ENCODE measurements around the gene STARD3.

Gene STARD3

DNA sequence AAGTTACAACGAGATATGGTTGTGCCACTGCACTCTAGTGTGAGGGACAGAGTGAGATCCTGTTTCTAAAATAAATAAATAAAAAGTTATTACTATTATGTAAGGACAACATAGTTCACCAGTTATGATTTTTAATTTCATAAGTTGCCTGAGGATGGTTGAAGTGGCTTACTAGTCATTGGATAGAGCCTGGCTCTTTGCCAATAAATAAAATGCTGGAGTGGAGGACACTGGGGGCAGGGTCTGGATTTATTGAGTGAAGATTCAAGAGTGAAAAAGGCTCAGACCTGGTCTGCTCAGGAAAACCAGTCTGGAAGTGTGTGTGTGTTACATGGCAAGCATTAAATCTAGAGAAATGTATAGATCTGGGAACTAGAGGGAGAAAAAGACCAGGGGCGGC, 2.1 kb downstream of the STARD3 start:
- DNase-seq (ENCODE audit: low read depth): no peak

DNA sequence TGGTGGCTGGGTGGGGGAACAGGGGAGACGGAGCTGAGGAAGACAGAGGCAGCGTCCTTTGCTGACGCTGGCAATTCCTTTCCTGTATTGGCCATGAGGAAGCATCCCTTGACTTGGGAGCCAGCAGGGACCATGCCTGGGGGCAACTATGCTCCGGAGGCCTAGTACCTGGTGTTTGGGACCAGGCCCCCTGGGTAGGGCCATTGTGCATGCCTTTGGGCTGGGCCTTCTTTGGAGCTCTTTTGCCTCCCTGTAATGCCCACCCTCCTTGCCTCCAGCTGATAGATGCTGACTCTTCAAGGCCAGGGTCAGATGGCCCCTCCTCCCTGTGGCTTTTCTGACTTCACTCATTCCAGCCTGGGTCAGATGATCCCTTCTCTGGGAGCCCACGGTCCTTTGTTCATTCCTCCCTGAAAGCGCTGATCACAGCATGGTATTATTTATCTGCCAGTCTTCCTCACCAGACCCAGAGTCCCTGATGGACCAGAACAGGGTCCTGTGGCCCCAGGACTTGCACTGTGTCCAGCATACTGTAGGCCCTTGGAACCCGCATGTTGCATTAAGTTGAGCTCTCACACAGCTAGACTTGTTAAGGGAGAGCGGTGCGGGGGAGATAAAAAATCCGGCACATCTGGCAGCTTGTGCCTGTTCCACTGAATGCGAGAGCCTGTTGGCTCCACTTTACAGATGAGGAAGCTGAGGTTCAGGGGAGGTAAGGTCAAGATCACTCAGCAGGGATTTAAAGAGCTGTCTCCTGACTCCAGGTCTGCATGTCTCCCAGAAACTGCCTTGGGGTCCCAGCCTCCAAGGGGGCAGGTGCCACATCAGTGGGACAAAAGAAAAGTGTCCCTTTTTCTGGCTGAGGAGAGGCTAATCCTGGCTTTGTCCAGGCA, 2.9 kb downstream of the STARD3 start:
- no peak for DNase-seq (ENCODE audit: low read depth)

DNA sequence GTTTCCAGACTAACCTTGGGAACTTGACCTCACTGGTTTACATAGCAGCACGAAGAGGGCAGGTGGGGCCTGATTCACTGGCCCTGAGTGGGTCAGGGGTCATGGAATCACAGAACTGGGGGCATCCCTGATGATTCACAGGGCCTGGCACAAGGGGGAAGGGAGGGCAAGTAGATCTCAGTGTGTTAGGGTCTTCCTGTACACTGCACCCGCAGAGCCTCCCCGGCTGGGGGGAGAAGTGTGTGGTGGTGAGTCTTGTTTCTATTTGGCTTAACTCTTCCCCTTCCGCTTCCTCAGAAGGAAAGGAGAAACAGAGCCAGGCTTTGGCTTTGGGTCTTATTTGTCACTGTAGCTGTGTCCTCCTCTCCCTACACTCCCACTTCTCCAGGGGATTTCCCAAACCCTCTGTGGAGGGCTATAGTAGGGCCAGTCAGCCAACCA, 3.7 kb downstream of the STARD3 start:
- DNase-seq (ENCODE audit: low read depth): no peak

DNA sequence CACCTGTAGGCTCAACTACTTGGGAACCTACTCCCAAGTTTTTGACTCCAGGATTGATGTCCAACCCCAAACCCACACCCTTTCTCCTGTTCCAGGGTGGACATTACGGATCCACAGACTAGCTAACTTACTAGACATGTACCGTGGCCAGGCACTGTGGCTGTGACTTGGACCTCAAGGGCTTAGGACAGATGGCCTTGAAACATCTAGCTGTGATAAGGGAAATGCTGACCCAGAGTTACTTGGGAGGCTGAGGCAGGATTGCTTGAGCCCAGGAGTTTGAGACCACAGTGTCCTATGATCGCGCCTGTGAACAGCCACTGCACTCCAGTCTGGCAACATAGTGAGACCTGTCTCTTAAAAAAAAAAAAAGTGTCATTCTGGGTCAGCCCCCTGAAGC, 4.2 kb downstream of the STARD3 start:
- no peak for DNase-seq (ENCODE audit: low read depth)

DNA sequence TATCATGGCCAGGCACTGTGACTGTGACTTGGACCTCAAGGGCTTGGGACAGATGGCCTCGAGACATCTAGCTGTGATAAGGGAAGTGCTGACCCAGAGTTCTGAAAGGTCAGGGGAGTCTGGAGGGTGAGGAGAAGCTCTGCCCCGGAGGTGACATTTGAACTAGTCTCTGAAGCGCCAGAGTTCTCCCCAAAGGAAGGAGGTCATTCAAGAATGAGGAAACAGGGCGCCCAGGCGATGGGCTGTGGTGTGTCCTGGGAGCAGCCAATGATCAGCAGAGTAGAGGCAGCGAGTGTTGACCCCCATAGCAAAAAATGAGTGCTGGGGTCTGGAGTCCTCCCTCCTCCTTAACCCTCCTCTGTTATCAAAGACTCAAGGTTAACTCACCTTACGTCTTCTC, 4.9 kb downstream of the STARD3 start:
- DNase-seq (ENCODE audit: low read depth): no peak

DNA sequence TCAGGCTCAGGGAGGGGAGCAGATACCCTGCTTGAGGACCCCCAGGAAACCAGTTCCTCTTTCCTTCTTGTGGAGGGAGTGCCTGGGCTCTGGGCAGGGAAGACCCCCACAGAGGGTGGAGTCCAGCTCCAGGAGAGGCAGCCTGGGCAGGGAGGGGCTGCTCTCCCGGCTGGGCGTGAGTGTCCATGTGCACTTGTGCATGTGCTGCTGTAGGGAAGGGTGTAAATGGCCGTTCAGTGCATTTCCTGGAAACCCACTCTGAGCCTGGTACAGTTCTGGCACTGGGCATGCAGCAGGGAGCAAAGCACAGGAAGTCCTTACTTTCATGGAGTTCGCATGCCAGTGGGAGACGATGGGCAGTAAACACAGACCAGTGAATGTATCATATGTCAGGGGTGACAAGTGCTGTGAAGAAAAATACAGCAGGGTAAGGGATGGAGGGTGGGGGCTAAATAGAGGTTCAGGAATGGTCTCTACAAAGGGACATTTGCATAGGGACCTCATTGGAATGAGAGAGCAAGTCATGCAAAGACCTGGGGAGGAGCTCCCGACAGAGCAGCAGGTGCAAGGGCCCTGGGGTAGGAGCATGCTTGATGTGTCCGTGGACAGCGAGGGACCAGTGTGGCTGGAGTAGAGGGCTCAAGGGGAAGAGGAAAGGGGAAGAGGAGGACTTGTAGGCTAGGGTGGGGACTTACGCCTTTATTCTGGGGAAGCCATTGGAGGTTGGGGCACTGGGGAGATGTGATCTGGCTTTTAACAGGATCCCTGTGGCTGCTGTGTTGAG, 5.5 kb downstream of the STARD3 start:
- no peak for DNase-seq (ENCODE audit: low read depth)

DNA sequence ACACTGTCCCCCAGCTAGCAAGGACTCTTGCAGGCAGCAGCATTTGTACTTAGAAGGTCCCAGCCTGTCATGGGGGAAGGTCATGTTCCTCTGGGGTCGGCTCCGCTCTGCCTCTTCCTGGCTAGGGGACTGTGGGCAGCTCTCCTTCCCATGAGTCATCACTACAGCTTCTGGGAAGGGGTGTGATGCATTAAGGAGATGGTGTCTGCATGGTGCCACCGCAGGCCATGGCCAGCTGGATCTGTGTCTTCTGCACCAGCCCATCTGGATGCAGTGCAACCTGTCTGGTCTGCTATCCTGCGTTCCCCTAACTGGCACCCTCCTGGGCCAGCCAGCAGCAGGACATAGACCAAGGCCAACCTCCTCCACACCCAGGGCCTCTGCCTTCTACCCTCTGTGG, 6.3 kb downstream of the STARD3 start:
- DNase-seq (ENCODE audit: low read depth): no peak

DNA sequence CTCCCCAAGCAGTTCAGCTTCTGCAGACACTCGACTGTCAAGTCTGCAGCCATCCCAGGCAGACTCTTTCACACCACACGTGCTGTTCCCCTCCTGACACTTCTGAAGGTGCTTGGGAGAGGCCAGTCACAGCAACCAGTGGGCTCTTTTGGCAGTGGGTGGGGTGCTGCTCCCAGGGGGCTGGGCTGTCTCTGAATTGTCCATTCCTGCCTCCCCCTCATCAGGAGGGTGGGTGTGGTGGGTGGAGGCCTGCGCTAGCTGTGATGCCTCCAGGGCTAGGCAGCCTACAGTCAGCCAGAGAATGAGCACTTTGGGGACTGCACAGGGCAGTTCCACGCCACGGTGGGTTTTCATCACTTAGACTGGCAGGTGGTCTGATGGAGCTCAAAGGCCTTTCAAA, 10.3 kb downstream of the STARD3 start:
- no peak for DNase-seq (ENCODE audit: low read depth)

DNA sequence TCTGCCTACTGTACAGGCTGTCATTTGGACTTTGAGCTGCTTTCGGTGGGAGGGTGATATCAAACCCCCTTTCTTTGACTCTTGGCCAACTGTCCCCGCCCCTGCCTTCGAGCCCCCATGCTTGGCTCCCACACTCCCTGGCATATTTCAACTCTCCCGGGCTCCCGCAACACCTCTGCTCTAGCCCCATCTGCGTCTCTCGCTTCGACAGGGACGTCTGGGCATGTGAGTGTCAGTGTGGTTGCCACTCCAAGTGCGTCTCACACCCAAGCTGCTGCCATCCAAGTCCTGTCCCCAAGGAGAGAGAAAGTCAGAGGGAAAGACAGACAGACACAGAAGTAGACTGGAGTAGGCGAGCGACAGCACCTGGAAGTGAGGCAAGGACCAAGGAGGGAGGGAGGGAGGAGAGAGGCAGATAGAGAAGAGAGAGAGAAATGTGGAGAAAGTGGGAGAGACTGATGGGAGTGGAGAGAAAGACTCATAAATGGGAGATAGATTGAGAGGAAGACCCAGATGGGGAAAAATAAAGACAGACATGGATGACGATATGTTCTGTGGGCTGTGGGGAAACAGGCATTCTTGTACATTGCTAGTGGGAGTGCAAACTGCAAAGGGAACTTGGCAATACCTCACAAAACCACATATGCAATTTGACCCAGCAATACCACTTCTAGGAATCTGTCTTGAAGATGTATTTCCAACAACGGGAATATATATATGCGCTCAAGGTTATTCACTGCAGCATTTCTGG, 11.8 kb downstream of the STARD3 start:
- DNase-seq (ENCODE audit: low read depth): peak; percentile 33

DNA sequence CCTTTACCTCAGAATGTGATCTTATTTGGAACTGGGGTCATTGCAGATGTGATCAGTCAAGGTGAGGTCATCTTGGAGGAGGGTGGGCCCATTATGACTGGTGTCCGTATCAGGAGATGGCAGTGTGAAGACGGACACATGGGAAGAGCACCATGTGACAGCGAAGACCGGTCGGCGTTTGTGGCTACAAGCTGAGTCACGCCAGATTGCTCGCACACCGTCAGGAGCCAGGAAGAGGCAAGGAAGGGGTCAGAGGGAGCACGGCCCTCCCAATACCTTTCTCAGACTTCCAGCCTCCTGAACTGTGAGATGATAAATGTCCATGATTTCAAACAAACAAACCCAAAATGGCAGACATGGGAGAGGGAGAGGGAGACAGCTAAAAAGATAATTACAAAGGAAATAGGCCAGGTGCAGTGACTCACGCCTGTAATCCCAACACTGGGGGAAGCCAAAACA, 13.2 kb downstream of the STARD3 start:
- DNase-seq (ENCODE audit: low read depth): no peak

DNA sequence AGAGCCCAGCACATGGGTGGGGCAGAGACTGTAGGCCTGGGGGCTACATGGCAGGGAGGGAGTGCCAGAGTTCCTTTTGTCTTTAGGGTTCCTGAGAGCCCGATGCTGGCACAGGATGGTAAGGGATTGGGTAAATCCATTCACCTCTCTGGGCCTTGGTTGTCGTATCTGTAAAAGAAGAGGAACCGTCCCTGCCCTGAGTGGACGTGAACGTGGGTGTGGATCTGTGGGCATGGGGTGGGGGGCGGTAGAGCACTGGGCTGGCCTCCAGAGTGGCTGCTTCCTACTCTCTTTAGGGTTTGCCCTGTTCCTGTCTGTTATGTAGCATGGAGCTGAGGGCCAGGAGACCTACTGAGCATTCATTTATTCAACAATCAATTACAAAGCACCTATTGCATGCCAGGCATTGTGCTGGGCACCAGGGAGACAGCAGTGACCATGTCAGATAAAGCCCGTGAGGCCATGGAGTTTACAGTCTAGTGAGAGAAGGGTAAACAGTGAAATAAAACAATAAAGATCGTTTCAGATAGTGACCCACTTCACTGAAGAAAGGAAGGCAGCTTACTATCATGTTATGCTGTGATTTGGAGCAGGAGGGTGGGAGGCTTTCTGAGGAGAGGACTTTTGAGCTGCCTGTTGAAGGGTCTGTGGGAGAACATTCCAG, 15.1 kb downstream of the STARD3 start:
- DNase-seq (ENCODE audit: low read depth): no peak

DNA sequence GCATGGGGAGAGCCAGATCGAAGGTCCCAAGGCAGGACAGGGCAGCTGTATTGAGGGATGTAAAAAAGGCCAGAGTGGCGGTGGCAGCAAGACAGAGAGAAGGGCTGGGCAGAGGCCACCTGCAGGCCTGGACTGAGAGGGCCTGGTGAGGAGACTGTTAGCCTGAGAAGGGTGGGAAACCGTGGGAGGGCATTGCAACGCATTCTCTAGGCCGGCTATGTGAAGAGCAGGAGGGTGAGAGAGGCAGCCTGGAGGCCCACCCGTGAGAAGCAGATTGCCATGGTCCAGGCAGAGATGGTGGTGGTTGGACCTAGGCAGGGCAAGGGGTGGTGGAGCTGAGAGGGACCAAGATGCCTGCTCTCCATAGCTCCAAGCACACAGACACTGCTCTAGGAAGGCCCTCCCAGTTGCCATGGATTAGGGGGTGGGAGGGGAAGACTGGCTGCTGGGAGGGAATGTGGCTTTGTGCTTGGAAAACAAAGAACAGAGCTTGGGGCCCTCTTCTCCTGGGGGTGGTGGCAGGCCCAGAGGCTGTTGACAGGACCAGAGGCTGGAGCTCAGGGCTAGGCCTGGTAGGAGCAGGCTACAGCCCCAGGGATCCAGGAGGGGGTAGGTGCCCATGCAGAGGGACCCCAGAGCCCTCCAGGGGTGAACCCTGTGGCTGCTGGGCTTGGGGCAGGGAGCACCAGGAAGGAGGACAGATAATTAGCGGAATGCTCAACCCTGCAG, 15.8 kb downstream of the STARD3 start:
- no peak for DNase-seq (ENCODE audit: low read depth)

DNA sequence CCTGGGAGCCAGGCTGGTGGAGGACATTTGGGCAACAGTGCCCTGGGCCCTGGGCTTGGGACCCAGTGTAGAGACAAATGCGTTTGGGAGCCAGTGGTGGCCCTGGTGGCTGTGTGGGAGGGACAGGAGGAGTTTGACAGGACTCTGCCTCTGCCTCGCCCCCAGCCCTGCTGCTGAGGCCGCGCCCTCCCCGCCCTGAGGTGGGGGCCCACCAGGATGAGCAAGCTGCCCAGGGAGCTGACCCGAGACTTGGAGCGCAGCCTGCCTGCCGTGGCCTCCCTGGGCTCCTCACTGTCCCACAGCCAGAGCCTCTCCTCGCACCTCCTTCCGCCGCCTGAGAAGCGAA, 16.3 kb downstream of the STARD3 start:
- no peak for DNase-seq (ENCODE audit: low read depth)

DNA sequence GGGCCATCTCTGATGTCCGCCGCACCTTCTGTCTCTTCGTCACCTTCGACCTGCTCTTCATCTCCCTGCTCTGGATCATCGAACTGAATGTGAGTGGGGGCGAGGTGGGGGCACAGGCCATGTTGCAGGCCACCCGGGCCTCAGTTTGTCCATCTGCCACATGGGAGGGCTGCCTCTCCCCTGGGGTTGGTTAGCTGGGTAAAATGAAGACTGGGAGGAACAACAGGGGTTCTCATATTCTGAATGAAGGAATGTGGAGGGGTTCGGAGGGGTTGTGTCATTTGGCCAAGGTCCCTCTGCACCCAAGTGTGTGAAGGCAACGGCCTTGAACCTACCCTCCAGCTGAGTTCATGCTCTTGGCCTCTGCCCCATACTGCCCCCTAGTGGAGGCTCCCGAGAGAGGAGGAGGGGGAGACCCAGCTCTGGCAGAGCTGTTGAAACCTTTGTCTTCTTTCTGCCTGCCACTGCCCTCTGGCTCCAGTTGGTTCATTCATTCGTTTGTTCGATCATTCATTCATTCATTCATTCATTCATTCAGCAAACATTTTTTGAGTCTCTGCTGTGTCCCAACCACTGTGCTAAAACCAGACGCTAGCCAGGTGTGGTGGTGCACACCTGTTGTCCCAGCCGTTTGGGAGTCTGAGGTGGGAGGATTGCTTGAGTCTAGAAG, 16.9 kb downstream of the STARD3 start:
- DNase-seq (ENCODE audit: low read depth): no peak

DNA sequence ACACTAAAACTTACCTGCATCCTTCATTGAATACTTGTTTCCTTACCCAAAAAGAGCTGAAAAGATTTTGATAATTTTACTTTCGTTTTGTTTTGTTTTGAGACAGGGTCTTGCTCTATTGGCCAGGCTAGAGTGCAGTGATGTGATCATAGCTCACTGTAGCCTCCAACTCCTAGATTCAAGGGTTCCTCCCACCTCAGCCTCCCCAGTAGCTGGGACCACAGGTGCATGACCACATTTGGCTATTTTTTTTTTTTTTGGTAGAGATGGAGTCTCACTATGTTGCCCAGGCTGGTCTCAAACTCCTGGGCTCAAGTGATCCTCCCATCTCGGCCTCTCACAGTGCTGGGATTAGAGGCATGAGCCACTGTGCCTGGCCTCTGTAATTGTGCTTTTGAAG, 18.2 kb downstream of the STARD3 start:
- no peak for DNase-seq (ENCODE audit: low read depth)

DNA sequence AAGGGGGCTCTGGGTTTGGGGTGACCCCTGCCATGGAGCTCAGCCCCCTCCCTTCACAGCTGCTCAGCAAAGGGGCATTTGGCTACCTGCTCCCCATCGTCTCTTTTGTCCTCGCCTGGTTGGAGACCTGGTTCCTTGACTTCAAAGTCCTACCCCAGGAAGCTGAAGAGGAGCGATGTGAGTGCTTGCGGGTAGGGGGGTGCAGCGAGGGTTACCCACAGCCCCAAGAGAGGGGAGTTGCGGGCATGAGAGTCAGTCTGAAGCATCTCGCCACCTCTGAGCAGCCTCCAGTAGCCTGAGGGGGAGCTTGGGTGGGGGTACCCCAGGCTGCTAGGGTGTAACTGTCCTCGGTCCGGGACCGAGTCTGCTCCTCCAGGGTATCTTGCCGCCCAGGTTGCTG, 21.4 kb downstream of the STARD3 start:
- no peak for DNase-seq (ENCODE audit: low read depth)

DNA sequence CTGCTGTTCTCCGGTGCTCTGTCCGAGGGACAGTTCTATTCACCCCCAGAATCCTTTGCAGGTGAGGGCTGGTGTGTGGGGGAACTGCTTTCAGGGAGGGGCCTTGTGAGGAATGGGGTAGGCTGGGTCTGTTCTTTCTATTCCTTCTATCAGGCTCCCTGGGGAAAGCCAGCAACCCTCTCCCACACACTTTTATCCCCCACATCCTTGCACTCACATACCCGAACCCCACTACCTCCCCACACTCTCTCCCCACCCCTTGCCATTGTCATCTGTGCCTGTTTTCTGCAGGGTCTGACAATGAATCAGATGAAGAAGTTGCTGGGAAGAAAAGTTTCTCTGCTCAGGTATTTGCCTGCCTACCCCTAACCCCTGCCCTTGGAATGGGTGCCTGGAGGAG, 21.8 kb downstream of the STARD3 start:
- DNase-seq (ENCODE audit: low read depth): no peak

DNA sequence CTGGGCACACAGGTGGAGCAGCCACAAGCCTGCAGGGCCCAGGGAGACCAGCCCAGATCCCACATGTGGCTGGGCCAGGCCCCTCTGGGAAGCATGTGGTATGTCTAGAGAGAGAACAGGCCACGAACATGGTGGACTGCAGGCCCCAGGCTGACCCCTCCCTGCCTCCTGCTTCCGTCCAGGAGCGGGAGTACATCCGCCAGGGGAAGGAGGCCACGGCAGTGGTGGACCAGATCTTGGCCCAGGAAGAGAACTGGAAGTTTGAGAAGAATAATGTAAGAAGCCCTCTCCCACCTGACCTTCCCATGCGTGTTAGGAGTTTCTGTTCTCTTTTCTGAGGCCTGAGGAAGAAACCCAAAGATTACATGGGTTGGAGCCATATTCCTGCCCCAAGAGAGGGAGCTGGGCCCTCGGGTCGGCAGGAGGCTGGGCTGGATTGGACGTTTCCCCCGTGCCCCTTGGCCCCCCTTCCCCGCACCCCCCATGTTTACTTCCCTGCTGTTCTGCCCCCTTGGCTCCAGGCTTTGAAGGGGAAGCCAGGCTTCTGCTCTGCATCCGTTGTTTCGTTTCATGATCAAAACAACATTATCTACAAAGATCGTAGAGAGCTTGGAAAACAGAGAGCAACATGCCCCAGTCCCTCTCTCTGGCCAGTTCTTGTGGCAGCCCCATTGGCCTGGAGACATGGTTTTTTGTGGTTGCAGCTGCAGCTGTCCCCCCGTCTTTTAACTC, 22.5 kb downstream of the STARD3 start:
- DNase-seq (ENCODE audit: low read depth): no peak

DNA sequence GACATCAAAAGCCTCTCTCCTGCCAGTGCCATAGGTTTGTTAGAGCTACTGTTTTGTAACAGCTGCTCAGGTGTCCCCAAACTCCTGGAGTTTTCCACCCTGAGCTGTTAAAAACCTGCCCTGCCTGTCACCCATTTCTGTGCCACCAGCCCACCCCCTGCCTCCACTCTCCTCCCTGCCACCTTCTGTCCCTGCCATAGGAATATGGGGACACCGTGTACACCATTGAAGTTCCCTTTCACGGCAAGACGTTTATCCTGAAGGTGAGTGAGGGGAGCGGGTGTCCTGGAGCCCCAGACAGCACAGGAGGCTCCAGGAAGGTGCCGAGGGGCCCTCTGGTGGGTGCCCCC, 23.0 kb downstream of the STARD3 start:
- no peak for DNase-seq (ENCODE audit: low read depth)
